Loucy (cell line): ENCODE measurements around the gene TPR.

ENCODE experiments used
- H2AFZ ChIP-seq: fragments of 200-600 bp; sonication (generic); 2 replicates; pipeline ENCODE4 v1.6.0; 2016; ENCODE audit warnings: antibody characterized with exemption, mild to moderate bottlenecking, low read length, moderate library complexity
- H3F3A ChIP-seq: fragments of 200-600 bp; 2 replicates; pipeline ENCODE4 v1.6.0; 2016; ENCODE audit warnings: antibody characterized with exemption, low read depth, mild to moderate bottlenecking
- H3K27me3 ChIP-seq: fragments of 200-600 bp; sonication (generic); 2 replicates; pipeline ENCODE4 v1.6.1; 2014; ENCODE audit warnings: low read length, mild to moderate bottlenecking; ENCODE audit not compliant: insufficient read depth, poor library complexity, severe bottlenecking
- H3K36me3 ChIP-seq: fragments of 200-600 bp; sonication (generic); 2 replicates; pipeline ENCODE4 v1.6.1; 2016; ENCODE audit warnings: low read length; ENCODE audit not compliant: insufficient read depth
- H3K4me1 ChIP-seq: fragments of 200-600 bp; sonication (generic); 2 replicates; pipeline ENCODE4 v1.5.1; 2014; ENCODE audit warnings: low read length, mild to moderate bottlenecking; ENCODE audit not compliant: insufficient read depth, poor library complexity, severe bottlenecking
- H3K4me2 ChIP-seq: fragments of 200-600 bp; sonication (generic); 2 replicates; pipeline ENCODE4 v1.6.0; 2014; ENCODE audit warnings: antibody characterized with exemption, low read length, low read depth, mild to moderate bottlenecking; ENCODE audit not compliant: poor library complexity, severe bottlenecking
- H3K4me3 ChIP-seq: fragments of 200-600 bp; sonication (generic); 2 replicates; pipeline ENCODE4 v1.5.1; 2014; ENCODE audit warnings: low read length, mild to moderate bottlenecking, mixed read lengths; ENCODE audit not compliant: poor library complexity, severe bottlenecking
- H3K79me2 ChIP-seq: fragments of 200-600 bp; sonication (generic); 2 replicates; pipeline ENCODE4 v1.6.1; 2014; ENCODE audit warnings: low read length; ENCODE audit not compliant: insufficient read depth
- H3K9ac ChIP-seq: fragments of 200-600 bp; sonication (generic); 2 replicates; pipeline ENCODE4 v1.6.0; 2014; ENCODE audit warnings: mild to moderate bottlenecking, low read depth, low read length, moderate library complexity; ENCODE audit not compliant: poor library complexity, severe bottlenecking
- H3K9me2 ChIP-seq: fragments of 200-600 bp; sonication (generic); replicated peaks from 2 replicates; pipeline ENCODE4 v1.6.1; 2016; ENCODE audit warnings: low read depth, low read length, mixed read lengths
- H3K9me3 ChIP-seq: fragments of 200-600 bp; sonication (generic); 2 replicates; pipeline ENCODE4 v1.6.1; 2014; ENCODE audit warnings: mild to moderate bottlenecking, antibody characterized with exemption, low read length, low read depth; ENCODE audit not compliant: insufficient read depth
- H4K20me1 ChIP-seq: fragments of 200-600 bp; sonication (generic); 2 replicates; pipeline ENCODE4 v1.6.0; 2014; ENCODE audit warnings: antibody characterized with exemption, low read length, mild to moderate bottlenecking; ENCODE audit not compliant: insufficient read depth, poor library complexity, severe bottlenecking
- EZH2phosphoT487 ChIP-seq: fragments of 200-600 bp; IDR thresholded peaks from 2 replicates; pipeline ENCODE4 v1.6.1; 2018; ENCODE audit warnings: antibody characterized with exemption, mild to moderate bottlenecking, moderate library complexity, borderline replicate concordance
- TF ChIP-seq, protein P1 (sequence below): fragments of 200-600 bp; sonication (generic); conservative IDR thresholded peaks from 2 replicates; pipeline ENCODE4 v1.5.1; 2014; ENCODE audit warnings: mild to moderate bottlenecking, antibody characterized with exemption, low read length

The TPR gene

DNA sequence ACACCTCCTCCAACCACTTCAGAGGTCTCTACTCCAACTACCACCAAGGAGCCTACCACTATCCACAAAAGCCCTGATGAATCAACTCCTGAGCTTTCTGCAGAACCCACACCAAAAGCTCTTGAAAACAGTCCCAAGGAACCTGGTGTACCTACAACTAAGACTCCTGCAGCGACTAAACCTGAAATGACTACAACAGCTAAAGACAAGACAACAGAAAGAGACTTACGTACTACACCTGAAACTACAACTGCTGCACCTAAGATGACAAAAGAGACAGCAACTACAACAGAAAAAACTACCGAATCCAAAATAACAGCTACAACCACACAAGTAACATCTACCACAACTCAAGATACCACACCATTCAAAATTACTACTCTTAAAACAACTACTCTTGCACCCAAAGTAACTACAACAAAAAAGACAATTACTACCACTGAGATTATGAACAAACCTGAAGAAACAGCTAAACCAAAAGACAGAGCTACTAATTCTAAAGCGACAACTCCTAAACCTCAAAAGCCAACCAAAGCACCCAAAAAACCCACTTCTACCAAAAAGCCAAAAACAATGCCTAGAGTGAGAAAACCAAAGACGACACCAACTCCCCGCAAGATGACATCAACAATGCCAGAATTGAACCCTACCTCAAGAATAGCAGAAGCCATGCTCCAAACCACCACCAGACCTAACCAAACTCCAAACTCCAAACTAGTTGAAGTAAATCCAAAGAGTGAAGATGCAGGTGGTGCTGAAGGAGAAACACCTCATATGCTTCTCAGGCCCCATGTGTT is 66.6 kb downstream of the TPR start:
- Histone ChIP-seq H3K4me3 (no peak overlapping the region), H3K27me3 (no peaks in the 10 kb centered on the region), H3K4me1 (no peaks in the 10 kb centered on the region), H2AFZ (no peak overlapping the region), H3K9me3 (no peaks in the 10 kb centered on the region), H3K9me2 (no peaks in the 10 kb centered on the region), H3K9ac (no peak overlapping the region), H3K36me3 (peaks cover 25% of the 10 kb centered on the region; the same call in 1 of the 2 replicates), H3K4me2 (no peak overlapping the region), H4K20me1 (no peaks in the 10 kb centered on the region), H3K79me2 (no peaks in the 10 kb centered on the region), H3F3A (no peaks in the 10 kb centered on the region)
- TF ChIP-seq EZH2phosphoT487 = no peak
- TF ChIP-seq, protein P1, sequence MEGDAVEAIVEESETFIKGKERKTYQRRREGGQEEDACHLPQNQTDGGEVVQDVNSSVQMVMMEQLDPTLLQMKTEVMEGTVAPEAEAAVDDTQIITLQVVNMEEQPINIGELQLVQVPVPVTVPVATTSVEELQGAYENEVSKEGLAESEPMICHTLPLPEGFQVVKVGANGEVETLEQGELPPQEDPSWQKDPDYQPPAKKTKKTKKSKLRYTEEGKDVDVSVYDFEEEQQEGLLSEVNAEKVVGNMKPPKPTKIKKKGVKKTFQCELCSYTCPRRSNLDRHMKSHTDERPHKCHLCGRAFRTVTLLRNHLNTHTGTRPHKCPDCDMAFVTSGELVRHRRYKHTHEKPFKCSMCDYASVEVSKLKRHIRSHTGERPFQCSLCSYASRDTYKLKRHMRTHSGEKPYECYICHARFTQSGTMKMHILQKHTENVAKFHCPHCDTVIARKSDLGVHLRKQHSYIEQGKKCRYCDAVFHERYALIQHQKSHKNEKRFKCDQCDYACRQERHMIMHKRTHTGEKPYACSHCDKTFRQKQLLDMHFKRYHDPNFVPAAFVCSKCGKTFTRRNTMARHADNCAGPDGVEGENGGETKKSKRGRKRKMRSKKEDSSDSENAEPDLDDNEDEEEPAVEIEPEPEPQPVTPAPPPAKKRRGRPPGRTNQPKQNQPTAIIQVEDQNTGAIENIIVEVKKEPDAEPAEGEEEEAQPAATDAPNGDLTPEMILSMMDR = no peak

DNA sequence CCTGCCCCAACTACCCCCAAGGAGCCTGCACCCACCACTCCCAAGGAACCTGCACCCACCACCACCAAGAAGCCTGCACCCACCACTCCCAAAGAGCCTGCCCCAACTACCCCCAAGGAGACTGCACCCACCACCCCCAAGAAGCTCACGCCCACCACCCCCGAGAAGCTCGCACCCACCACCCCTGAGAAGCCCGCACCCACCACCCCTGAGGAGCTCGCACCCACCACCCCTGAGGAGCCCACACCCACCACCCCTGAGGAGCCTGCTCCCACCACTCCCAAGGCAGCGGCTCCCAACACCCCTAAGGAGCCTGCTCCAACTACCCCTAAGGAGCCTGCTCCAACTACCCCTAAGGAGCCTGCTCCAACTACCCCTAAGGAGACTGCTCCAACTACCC is 67.6 kb downstream of the TPR start:
- Histone ChIP-seq H3K4me2 (no peak overlapping the region), H4K20me1 (no peaks in the 10 kb centered on the region), H3K9ac (no peak overlapping the region), H3F3A (no peaks in the 10 kb centered on the region), H3K27me3 (no peaks in the 10 kb centered on the region), H3K36me3 (peaks cover 15% of the 10 kb centered on the region; the same call in 1 of the 2 replicates), H3K9me2 (no peaks in the 10 kb centered on the region), H3K4me3 (no peak overlapping the region), H2AFZ (no peak overlapping the region), H3K79me2 (no peaks in the 10 kb centered on the region), H3K4me1 (no peaks in the 10 kb centered on the region), H3K9me3 (no peaks in the 10 kb centered on the region)
- TF ChIP-seq, protein P1 = no peak
- no peak for TF ChIP-seq EZH2phosphoT487

DNA sequence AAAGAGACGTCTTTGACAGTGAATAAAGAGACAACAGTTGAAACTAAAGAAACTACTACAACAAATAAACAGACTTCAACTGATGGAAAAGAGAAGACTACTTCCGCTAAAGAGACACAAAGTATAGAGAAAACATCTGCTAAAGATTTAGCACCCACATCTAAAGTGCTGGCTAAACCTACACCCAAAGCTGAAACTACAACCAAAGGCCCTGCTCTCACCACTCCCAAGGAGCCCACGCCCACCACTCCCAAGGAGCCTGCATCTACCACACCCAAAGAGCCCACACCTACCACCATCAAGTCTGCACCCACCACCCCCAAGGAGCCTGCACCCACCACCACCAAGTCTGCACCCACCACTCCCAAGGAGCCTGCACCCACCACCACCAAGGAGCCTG is 68.5 kb downstream of the TPR start:
- no peak overlapping the region for H3K4me2 ChIP-seq
- H3F3A ChIP-seq = no peaks in the 10 kb centered on the region
- H3K9ac ChIP-seq = no peak overlapping the region
- no peaks in the 10 kb centered on the region for H3K79me2 ChIP-seq
- no peaks in the 10 kb centered on the region for H3K4me1 ChIP-seq
- H2AFZ ChIP-seq = no peak overlapping the region
- H3K27me3 ChIP-seq = no peaks in the 10 kb centered on the region
- H4K20me1 ChIP-seq = no peaks in the 10 kb centered on the region
- no peak overlapping the region for H3K4me3 ChIP-seq
- no peaks in the 10 kb centered on the region for H3K9me2 ChIP-seq
- TF ChIP-seq EZH2phosphoT487 = no peak
- TF ChIP-seq, protein P1 = no peak
- peaks cover 8% of the 10 kb centered on the region; the same call in 1 of the 2 replicates for H3K36me3 ChIP-seq
- H3K9me3 ChIP-seq = no peaks in the 10 kb centered on the region
